Measurements from ENCODE around the gene FAIM2. TPM values are rescaled to one million over a fixed set of nuclear protein-coding genes. Genes with fewer than 3 reads are reported as not detected.

FAIM2 gene
- polyA plus RNA-seq, 4 donors = 2.2 to 13.5 TPM; not detected in 2

DNA sequence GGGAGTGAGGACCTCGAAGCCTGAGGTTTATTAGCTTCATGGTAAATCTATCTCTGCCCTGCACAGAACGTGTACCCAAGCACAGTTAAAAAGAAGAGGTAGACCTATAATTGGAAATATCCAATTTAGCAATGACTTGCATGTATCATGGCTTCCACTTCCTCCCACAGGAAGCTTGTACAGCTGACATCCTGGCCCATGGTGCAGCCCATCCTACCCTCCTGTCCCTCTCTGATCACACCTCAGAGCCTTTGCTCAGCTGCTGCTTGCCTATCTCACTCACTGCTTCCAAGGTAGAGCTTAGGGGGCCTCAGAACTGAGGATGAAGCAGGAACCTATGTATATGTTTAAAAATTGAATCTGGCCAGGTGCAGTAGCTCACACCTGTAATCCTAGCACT is 56.5 kb downstream of the FAIM2 start:
- Histone ChIP-seq H3K9me3 (ENCODE audit: control insufficient read depth in 2 of 2, insufficient read depth in 1 of 2, low read depth in 1 of 2, low read length in 1 of 2) (no peaks in the 10 kb centered on the region), H3K4me3 (ENCODE audit: low read depth in 1 of 3, low read length in 3 of 3) (no peak overlapping the region), H3K27ac (ENCODE audit: low read depth in 1 of 3, low read length in 2 of 3) (no peak overlapping the region), H3K4me1 (ENCODE audit: control insufficient read depth in 3 of 3, insufficient read depth in 2 of 3, low read depth in 1 of 3, low read length in 2 of 3) (peaks cover 0 to 4% (median 0%) of the 10 kb centered on the region in 3 donors), H3K27me3 (ENCODE audit: control insufficient read depth in 3 of 3, insufficient read depth in 3 of 3, low read length in 3 of 3) (peaks cover 0 to 20% (median 0%) of the 10 kb centered on the region in 3 donors), H3K36me3 (ENCODE audit: control insufficient read depth in 3 of 3, insufficient read depth in 2 of 3, low read depth in 1 of 3, low read length in 3 of 3) (no peaks in the 10 kb centered on the region)
- 48 to 69% (median 61%) methylated on average over 2 of the region's 2 CpGs for WGBS, 3 donors
- DNase-seq (no peak), FAIRE-seq (no peak)

DNA sequence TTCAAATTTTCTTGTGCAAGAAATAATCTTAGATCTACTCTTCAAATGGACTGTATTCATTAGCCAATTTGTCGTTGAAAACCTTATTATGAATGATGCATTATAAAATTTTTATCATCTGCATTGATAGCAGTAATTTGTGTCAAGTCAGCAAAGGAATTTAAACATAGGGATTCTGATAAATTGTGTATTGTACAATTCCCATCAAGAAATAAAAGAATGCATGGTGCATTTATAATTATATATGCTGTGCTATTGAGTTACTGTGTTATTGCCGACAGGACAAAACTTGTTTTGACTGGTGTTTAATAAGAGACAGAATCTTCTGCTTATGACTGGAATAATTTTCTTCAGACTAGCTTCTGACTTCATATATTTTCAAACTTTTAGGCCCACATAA is 57.7 kb downstream of the FAIM2 start:
- Histone ChIP-seq H3K27ac (ENCODE audit: low read depth in 1 of 3, low read length in 2 of 3) (no peak overlapping the region), H3K4me1 (ENCODE audit: control insufficient read depth in 3 of 3, insufficient read depth in 2 of 3, low read depth in 1 of 3, low read length in 2 of 3) (peaks cover 0 to 6% (median 4%) of the 10 kb centered on the region in 3 donors), H3K36me3 (ENCODE audit: control insufficient read depth in 3 of 3, insufficient read depth in 2 of 3, low read depth in 1 of 3, low read length in 3 of 3) (no peaks in the 10 kb centered on the region), H3K9me3 (ENCODE audit: control insufficient read depth in 2 of 2, insufficient read depth in 1 of 2, low read depth in 1 of 2, low read length in 1 of 2) (no peaks in the 10 kb centered on the region), H3K27me3 (ENCODE audit: control insufficient read depth in 3 of 3, insufficient read depth in 3 of 3, low read length in 3 of 3) (peaks cover 0 to 20% (median 0%) of the 10 kb centered on the region in 3 donors), H3K4me3 (ENCODE audit: low read depth in 1 of 3, low read length in 3 of 3) (no peak overlapping the region)
- DNase-seq (no peak), FAIRE-seq (no peak)
- WGBS, 3 donors = 67 to 82% (median 71%) methylated on average over 2 of the region's 2 CpGs

DNA sequence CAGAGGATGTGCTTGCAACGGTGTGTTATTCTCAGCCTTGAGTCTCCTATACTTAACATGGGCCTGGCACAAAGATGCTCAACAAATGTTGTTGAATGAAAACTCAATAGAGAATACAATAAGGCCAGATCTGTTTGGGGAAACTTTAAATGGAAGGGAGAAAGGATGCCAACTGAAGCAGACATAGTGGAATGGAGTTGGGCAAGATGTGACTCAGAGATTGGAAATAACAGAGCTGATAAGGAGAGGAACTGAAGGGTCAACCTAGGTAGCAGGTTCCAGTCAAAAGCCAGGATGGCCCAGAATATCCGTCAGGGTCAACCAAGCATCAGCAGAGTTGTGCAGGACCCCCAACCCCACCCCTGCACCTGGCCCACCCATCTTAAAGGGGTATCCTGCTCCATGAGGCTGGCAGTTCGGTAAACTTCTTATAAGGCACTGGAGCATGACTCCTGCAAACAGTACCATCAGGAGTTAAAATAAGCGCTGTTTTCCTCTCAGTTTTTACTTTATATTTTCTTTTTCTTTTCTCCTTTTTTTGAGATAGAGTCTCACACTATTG is 59.7 kb downstream of the FAIM2 start:
- no peaks in the 10 kb centered on the region for H3K9me3 ChIP-seq (ENCODE audit: control insufficient read depth in 2 of 2, insufficient read depth in 1 of 2, low read depth in 1 of 2, low read length in 1 of 2)
- DNase-seq = no peak
- WGBS, 3 donors = 91 to 97% (median 93%) methylated on average over 4 of the region's 4 CpGs
- no peak overlapping the region for H3K27ac ChIP-seq (ENCODE audit: low read depth in 1 of 3, low read length in 2 of 3)
- H3K4me1 ChIP-seq (ENCODE audit: control insufficient read depth in 3 of 3, insufficient read depth in 2 of 3, low read depth in 1 of 3, low read length in 2 of 3) = peaks cover 0 to 6% (median 4%) of the 10 kb centered on the region in 3 donors
- FAIRE-seq = no peak
- peaks cover 0 to 13% (median 0%) of the 10 kb centered on the region in 3 donors for H3K27me3 ChIP-seq (ENCODE audit: control insufficient read depth in 3 of 3, insufficient read depth in 3 of 3, low read length in 3 of 3)
- no peak overlapping the region for H3K4me3 ChIP-seq (ENCODE audit: low read depth in 1 of 3, low read length in 3 of 3)
- H3K36me3 ChIP-seq (ENCODE audit: control insufficient read depth in 3 of 3, insufficient read depth in 2 of 3, low read depth in 1 of 3, low read length in 3 of 3) = no peaks in the 10 kb centered on the region

DNA sequence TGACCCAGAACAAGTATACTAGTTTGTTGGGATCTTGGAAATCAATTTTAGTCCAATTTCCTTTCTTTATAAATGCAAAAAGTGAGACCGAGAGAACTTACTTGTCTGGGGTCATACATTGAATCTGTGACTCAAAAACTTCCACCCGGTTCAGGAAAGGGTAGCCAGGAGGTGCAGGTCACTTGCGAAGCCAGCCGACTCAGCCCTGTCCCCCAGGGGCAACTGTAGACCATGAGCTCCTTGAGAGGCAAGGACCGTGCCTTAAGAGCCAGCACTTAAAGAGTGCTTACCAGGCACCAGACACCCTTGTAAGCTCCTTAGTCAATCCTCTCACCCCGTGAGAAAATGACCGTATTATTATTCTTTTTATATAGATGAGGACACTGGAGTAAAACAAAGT is 60.3 kb downstream of the FAIM2 start:
- FAIRE-seq = no peak

DNA sequence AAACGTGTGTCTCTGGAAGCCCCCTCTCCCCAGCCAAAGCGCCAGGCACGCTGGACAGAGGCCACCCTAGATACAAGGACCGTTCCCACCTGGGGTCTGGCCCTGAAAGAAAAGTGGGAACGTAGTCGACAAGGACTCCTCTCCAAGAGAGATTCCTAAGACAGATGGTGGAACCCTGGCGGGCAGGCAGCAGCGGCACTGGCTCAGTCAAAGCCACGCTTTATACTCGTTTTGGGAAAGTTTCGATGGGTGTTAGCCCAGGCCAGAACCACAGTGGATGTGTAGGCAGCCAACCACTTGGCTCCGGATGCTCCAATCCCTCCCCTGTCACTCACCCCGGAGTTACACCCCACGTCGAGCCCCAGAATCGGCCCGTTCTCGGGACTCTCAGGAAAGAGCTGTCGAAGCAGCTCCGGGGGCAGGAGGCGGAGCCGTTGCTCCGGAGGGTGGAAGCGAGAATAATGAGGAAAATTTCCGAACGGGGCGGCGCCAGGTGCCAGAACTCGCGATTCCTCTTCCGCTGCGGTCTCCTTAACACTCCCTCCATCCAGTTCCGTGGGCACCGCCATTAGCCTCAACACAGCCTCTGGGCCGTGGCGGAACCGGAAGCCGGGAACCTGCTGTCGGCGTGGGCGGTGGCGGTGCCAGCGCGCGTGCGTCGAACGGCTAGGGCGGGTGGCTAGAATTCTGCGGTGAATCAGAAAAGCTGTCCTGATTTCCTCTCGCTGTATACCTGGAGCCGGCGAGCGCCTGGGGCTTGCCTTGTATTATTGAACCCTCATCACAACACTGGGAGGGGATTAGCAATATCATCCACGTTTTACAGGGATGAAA is 61.0 kb downstream of the FAIM2 start, which contains the start of gene BCDIN3D:
Gene BCDIN3D, minus strand, starts transcription at position 588 of the 834 bp plus-strand sequence. Its CDS starts 19 bp downstream, at position 569.
- peaks cover 0 to 4% (median 0%) of the 10 kb centered on the region in 3 donors for H3K36me3 ChIP-seq (ENCODE audit: control insufficient read depth in 3 of 3, insufficient read depth in 2 of 3, low read depth in 1 of 3, low read length in 3 of 3)
- 0 to 1% (median 0%) methylated on average over 51 to 55 of the region's 55 CpGs for WGBS, 3 donors
- H3K9me3 ChIP-seq (ENCODE audit: control insufficient read depth in 2 of 2, insufficient read depth in 1 of 2, low read depth in 1 of 2, low read length in 1 of 2) = no peaks in the 10 kb centered on the region
- FAIRE-seq (no peak), DNase-seq (peak; percentile 92 to 96)
- peaks cover 0 to 6% (median 4%) of the 10 kb centered on the region in 3 donors for H3K4me1 ChIP-seq (ENCODE audit: control insufficient read depth in 3 of 3, insufficient read depth in 2 of 3, low read depth in 1 of 3, low read length in 2 of 3)
- peaks cover 0 to 7% (median 0%) of the 10 kb centered on the region in 3 donors for H3K27me3 ChIP-seq (ENCODE audit: control insufficient read depth in 3 of 3, insufficient read depth in 3 of 3, low read length in 3 of 3)
- H3K4me3 ChIP-seq (ENCODE audit: low read depth in 1 of 3, low read length in 3 of 3) = peak within 1 kb of the TSS; percentile 57 to 74 (median 71)
- H3K27ac ChIP-seq (ENCODE audit: low read depth in 1 of 3, low read length in 2 of 3) = peak within 1 kb of the TSS; percentile 46 to 96 (median 79)

More for the DNA sequence above, 60.3 kb downstream of the FAIM2 start:
- peak overlapping the region in 2 of 3 donors; percentile 57 to 74 for H3K4me3 ChIP-seq (ENCODE audit: low read depth in 1 of 3, low read length in 3 of 3)
- peak overlapping the region in 2 of 3 donors; percentile 79 to 96 for H3K27ac ChIP-seq (ENCODE audit: low read depth in 1 of 3, low read length in 2 of 3)
- peaks cover 0 to 6% (median 4%) of the 10 kb centered on the region in 3 donors for H3K4me1 ChIP-seq (ENCODE audit: control insufficient read depth in 3 of 3, insufficient read depth in 2 of 3, low read depth in 1 of 3, low read length in 2 of 3)
- peaks cover 0 to 3% (median 0%) of the 10 kb centered on the region in 3 donors for H3K36me3 ChIP-seq (ENCODE audit: control insufficient read depth in 3 of 3, insufficient read depth in 2 of 3, low read depth in 1 of 3, low read length in 3 of 3)
- no peak for DNase-seq
- H3K27me3 ChIP-seq (ENCODE audit: control insufficient read depth in 3 of 3, insufficient read depth in 3 of 3, low read length in 3 of 3) = peaks cover 0 to 13% (median 0%) of the 10 kb centered on the region in 3 donors
- H3K9me3 ChIP-seq (ENCODE audit: control insufficient read depth in 2 of 2, insufficient read depth in 1 of 2, low read depth in 1 of 2, low read length in 1 of 2) = no peaks in the 10 kb centered on the region
- WGBS, 3 donors = 88 to 90% (median 89%) methylated on average over 7 of the region's 7 CpGs

DNA sequence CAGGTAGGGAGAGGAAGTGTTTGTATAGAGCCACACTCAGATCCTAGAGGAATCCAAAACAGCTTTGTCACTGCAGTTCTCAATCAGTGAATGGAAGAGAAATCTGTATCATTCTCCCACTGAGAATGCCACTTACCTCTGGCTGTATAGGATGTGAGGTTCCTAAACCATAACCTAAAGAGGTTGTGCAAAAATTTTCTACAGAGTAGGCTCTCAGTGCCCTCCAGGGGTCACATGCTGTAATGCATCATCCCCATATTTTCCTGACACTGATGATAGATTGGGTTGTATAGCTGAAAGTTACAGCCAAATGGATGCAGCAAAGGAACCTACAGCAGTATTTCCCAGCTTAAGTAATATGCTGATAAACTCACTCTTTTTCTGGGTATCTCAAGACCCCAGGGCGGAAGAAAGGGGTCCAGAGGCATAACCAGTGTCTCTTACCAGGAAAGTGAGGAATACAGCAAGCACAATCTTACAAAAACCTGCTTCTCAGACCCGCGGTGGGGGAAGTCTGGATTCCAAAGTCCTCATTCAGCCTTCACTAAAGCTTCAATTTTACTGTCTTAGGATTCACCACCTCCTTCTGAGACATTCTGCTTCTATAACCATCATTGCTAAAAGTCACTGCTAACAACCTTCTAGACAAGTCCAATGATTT is 64.6 kb downstream of the FAIM2 start:
- FAIRE-seq (no peak), DNase-seq (peak; percentile 40 to 63)
- Histone ChIP-seq H3K27me3 (ENCODE audit: control insufficient read depth in 3 of 3, insufficient read depth in 3 of 3, low read length in 3 of 3) (no peaks in the 10 kb centered on the region), H3K4me3 (ENCODE audit: low read depth in 1 of 3, low read length in 3 of 3) (no peak overlapping the region), H3K4me1 (ENCODE audit: control insufficient read depth in 3 of 3, insufficient read depth in 2 of 3, low read depth in 1 of 3, low read length in 2 of 3) (peaks cover 0 to 6% (median 4%) of the 10 kb centered on the region in 3 donors), H3K36me3 (ENCODE audit: control insufficient read depth in 3 of 3, insufficient read depth in 2 of 3, low read depth in 1 of 3, low read length in 3 of 3) (peaks cover 0 to 4% (median 0%) of the 10 kb centered on the region in 3 donors), H3K27ac (ENCODE audit: low read depth in 1 of 3, low read length in 2 of 3) (no peak overlapping the region), H3K9me3 (ENCODE audit: control insufficient read depth in 2 of 2, insufficient read depth in 1 of 2, low read depth in 1 of 2, low read length in 1 of 2) (no peaks in the 10 kb centered on the region)
- 31 to 60% (median 52%) methylated on average over 3 of the region's 3 CpGs for WGBS, 3 donors

DNA sequence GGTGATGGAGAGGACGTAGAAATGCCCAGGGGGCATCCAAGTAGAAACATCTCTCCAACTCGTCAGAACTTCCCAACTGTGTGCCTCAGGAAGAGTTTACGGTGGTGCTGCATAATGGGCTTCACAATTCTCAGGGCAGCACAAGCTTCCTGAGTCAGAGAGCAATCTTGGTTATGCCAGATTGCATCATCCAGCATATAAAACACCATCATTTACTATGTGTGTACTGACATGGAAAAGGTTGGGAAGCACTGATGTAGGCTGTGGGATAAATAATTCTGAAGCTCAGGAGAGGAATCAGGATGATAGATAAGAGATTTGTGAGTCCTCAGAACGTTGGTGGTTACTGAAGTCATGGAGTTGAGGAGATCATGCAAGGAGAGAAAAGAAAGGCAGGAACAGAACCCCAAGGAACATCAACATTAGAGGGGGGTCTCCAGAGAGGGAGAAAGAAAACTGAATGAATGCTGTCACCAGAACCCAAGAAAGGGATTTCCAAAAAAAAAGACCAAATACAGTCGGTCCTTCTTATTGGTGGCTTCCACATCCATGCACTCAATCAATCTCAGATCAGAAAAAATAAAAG is 70.8 kb downstream of the FAIM2 start:
- Histone ChIP-seq H3K9me3 (ENCODE audit: control insufficient read depth in 2 of 2, insufficient read depth in 1 of 2, low read depth in 1 of 2, low read length in 1 of 2) (no peaks in the 10 kb centered on the region), H3K27ac (ENCODE audit: low read depth in 1 of 3, low read length in 2 of 3) (no peak overlapping the region), H3K4me3 (ENCODE audit: low read depth in 1 of 3, low read length in 3 of 3) (no peak overlapping the region), H3K36me3 (ENCODE audit: control insufficient read depth in 3 of 3, insufficient read depth in 2 of 3, low read depth in 1 of 3, low read length in 3 of 3) (no peaks in the 10 kb centered on the region), H3K4me1 (ENCODE audit: control insufficient read depth in 3 of 3, insufficient read depth in 2 of 3, low read depth in 1 of 3, low read length in 2 of 3) (peaks cover 0 to 9% (median 2%) of the 10 kb centered on the region in 3 donors), H3K27me3 (ENCODE audit: control insufficient read depth in 3 of 3, insufficient read depth in 3 of 3, low read length in 3 of 3) (peaks cover 0 to 2% (median 0%) of the 10 kb centered on the region in 3 donors)
- DNase-seq (no peak), FAIRE-seq (no peak)
- WGBS, 3 donors = 68 to 81% (median 71%) methylated on average over 5 of the region's 5 CpGs

DNA sequence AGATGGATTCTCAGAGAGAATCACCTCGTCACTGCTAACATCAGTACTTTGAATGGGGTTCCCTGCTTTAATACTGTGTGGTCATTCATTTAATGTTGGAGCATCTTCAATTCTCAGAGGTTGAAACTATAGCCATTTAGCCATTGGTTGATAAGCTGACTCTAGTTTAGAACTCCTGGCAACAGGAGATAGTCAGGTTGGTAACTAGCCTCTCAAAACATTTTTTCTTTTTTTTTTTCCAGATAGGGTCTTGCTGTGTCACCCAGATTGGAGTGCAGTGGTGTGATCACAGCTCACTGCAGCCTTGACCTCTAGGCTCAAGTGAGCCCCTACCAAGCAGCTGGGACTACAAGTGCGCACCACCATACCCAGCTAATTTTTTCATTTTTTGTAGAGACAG is 72.0 kb downstream of the FAIM2 start:
- WGBS, 3 donors = 89 to 92% (median 91%) methylated on average over 2 of the region's 2 CpGs
- H3K27ac ChIP-seq (ENCODE audit: low read depth in 1 of 3, low read length in 2 of 3) = no peak overlapping the region
- H3K36me3 ChIP-seq (ENCODE audit: control insufficient read depth in 3 of 3, insufficient read depth in 2 of 3, low read depth in 1 of 3, low read length in 3 of 3) = no peaks in the 10 kb centered on the region
- H3K27me3 ChIP-seq (ENCODE audit: control insufficient read depth in 3 of 3, insufficient read depth in 3 of 3, low read length in 3 of 3) = peaks cover 0 to 2% (median 0%) of the 10 kb centered on the region in 3 donors
- DNase-seq (no peak), FAIRE-seq (no peak)
- H3K4me3 ChIP-seq (ENCODE audit: low read depth in 1 of 3, low read length in 3 of 3) = no peak overlapping the region
- no peaks in the 10 kb centered on the region for H3K9me3 ChIP-seq (ENCODE audit: control insufficient read depth in 2 of 2, insufficient read depth in 1 of 2, low read depth in 1 of 2, low read length in 1 of 2)
- peaks cover 0 to 15% (median 2%) of the 10 kb centered on the region in 3 donors for H3K4me1 ChIP-seq (ENCODE audit: control insufficient read depth in 3 of 3, insufficient read depth in 2 of 3, low read depth in 1 of 3, low read length in 2 of 3)
